NCI-H226 (cell line): ENCODE measurements around the gene TRMT61A.

Experiments
- DNase-seq: peaks from one replicate; pipeline ENCODE4 v3.0.0-alpha.2; 2015

Gene TRMT61A

GRCh38 chr14:103528587-103529382, at the start of gene TRMT61A:
TSS of gene TRMT61A (plus strand) at chr14:103529196. CDS start at chr14:103529979, 783 bp downstream.
- peak; percentile 64 for DNase-seq

- DNase-seq: no peak
Measured at GRCh38 chr14:103480595-103480994, 48.4 kb upstream of the TRMT61A start.

GRCh38 chr14:103483600-103483999, 45.4 kb upstream of the TRMT61A start:
- DNase-seq: peak; percentile 84

- no peak for DNase-seq
Measured at GRCh38 chr14:103485504-103485903, 43.5 kb upstream of the TRMT61A start.

GRCh38 chr14:103488071-103488470, 40.9 kb upstream of the TRMT61A start:
- DNase-seq: no peak

- no peak for DNase-seq
Measured at GRCh38 chr14:103488960-103489359, 40.0 kb upstream of the TRMT61A start.

- no peak for DNase-seq
Measured at GRCh38 chr14:103489621-103490020, 39.4 kb upstream of the TRMT61A start.

- DNase-seq: no peak
Measured at GRCh38 chr14:103491691-103492090, 37.3 kb upstream of the TRMT61A start.

GRCh38 chr14:103492156-103492925, 36.7 kb upstream of the TRMT61A start:
- no peak for DNase-seq

- DNase-seq: no peak
Measured at GRCh38 chr14:103495854-103496253, 33.1 kb upstream of the TRMT61A start.

- no peak for DNase-seq
Measured at GRCh38 chr14:103496776-103497175, 32.2 kb upstream of the TRMT61A start.

- DNase-seq: no peak
Measured at GRCh38 chr14:103499709-103500108, 29.3 kb upstream of the TRMT61A start.

GRCh38 chr14:103500148-103500990, 28.6 kb upstream of the TRMT61A start:
- peak; percentile 39 for DNase-seq

- DNase-seq: no peak
Measured at GRCh38 chr14:103501041-103501870, 27.7 kb upstream of the TRMT61A start.

- no peak for DNase-seq
Measured at GRCh38 chr14:103501921-103502669, 26.9 kb upstream of the TRMT61A start.

GRCh38 chr14:103502877-103503276, 26.1 kb upstream of the TRMT61A start:
- DNase-seq: no peak

- no peak for DNase-seq
Measured at GRCh38 chr14:103503296-103503695, 25.7 kb upstream of the TRMT61A start.

- DNase-seq: no peak
Measured at GRCh38 chr14:103504991-103505565, 23.9 kb upstream of the TRMT61A start.

- DNase-seq: no peak
Measured at GRCh38 chr14:103507751-103508150, 21.2 kb upstream of the TRMT61A start.

- no peak for DNase-seq
Measured at GRCh38 chr14:103508521-103509329, 20.3 kb upstream of the TRMT61A start.
